ENCODE data around the gene TMEM181.
"Not testable (repeated sequence)": the region's sequence is repeated elsewhere in the genome, so short reads cannot be mapped to it uniquely, and the experiment has no call there.

The TMEM181 gene

GRCh38 chr6:158649289-158650143 lies 89.6 kb downstream of the TMEM181 start, which contains the start of gene SYTL3:
TSS of gene SYTL3 (plus strand) at chr6:158650054. CDS start at chr6:158663269, 13,215 bp downstream.
- DNase-seq, result no peak
- H3K36me3 Mint-ChIP-seq (ENCODE audit: low read depth), result no peaks in the 10 kb centered on the region
- H3K27me3 Mint-ChIP-seq (ENCODE audit: low read depth, poor library complexity), result peaks cover 25% of the 10 kb centered on the region
- peaks cover 28% of the 10 kb centered on the region for H3K4me1 Mint-ChIP-seq
- no peak for TF ChIP-seq CTCF (IDR thresholded peaks at IDR 0.05)
- no peak within 1 kb of the TSS for H3K4me3 Mint-ChIP-seq
- no peak within 1 kb of the TSS for H3K27ac Mint-ChIP-seq
- no peaks in the 10 kb centered on the region for H3K9me3 Mint-ChIP-seq

GRCh38 chr6:158651981-158652737 lies 92.3 kb downstream of the TMEM181 start:
- not testable (repeated sequence) for DNase-seq; H3K4me3 Mint-ChIP-seq; H3K36me3 Mint-ChIP-seq (ENCODE audit: low read depth); H3K27me3 Mint-ChIP-seq (ENCODE audit: low read depth, poor library complexity); H3K27ac Mint-ChIP-seq; H3K9me3 Mint-ChIP-seq
- H3K4me1 Mint-ChIP-seq, result peaks cover 33% of the 10 kb centered on the region

- no peak overlapping the region for H3K27ac Mint-ChIP-seq
- no peaks in the 10 kb centered on the region for H3K36me3 Mint-ChIP-seq (ENCODE audit: low read depth)
- no peak for DNase-seq
- peaks cover 33% of the 10 kb centered on the region for H3K4me1 Mint-ChIP-seq
- H3K9me3 Mint-ChIP-seq, result no peaks in the 10 kb centered on the region
- H3K27me3 Mint-ChIP-seq (ENCODE audit: low read depth, poor library complexity), result peaks cover 10% of the 10 kb centered on the region
- no peak for TF ChIP-seq CTCF (IDR thresholded peaks at IDR 0.05)
- no peak overlapping the region for H3K4me3 Mint-ChIP-seq
Observed at GRCh38 chr6:158653577-158654354, 93.9 kb downstream of the TMEM181 start.

DNA sequence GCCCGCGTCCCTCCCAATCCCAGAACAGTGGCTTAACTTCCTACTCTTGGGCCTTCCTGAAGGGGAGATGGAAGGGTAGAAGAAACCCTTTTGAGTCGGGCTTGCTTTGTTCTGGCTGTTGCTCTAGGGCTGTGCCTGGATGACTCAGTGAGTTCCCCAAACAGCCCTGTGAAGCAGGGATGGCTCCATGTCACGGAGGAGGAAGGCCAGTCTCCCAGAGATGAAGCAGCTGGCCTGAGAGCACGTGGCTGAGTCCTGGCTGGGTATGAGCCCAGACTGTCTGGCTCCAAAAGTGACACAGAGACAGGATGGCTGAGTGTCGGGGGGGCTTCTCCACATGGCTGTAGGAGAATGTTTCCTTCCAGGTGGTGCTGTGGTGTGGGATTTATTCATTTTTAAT lies 94.6 kb downstream of the TMEM181 start:
- H3K27me3 Mint-ChIP-seq (ENCODE audit: low read depth, poor library complexity), result peaks cover 13% of the 10 kb centered on the region
- H3K9me3 Mint-ChIP-seq, result no peaks in the 10 kb centered on the region
- TF ChIP-seq CTCF (IDR thresholded peaks at IDR 0.05), result no peak
- H3K4me1 Mint-ChIP-seq, result peaks cover 33% of the 10 kb centered on the region
- no peaks in the 10 kb centered on the region for H3K36me3 Mint-ChIP-seq (ENCODE audit: low read depth)
- no peak overlapping the region for H3K4me3 Mint-ChIP-seq
- no peak overlapping the region for H3K27ac Mint-ChIP-seq
- DNase-seq, result no peak

DNA sequence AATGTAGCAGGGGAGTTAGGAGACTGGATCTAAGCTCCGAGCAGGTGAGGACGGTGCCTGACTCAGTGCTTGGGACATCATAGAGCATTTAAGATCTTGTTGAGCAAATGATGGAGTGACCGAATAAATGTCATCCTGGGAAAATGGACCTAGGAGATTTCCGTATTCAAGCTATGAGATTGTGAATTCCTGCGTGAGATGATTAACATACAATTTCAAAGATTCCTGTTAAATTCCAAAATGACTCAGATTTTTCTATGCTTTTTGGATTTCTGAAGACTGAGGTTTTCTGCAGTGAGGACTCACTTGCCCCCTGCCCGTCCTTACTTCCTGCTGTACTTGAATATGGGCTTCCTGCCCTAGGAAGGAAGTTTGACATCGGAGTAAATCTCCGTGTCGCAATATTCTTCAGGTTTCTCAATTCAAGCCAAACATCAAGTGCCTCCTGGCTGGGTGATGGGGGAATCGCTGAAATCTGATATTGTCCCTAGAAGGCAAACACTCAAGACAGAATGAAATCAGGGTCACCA lies 95.1 kb downstream of the TMEM181 start:
- Mint-ChIP-seq H3K27ac (no peak overlapping the region), H3K4me1 (peaks cover 29% of the 10 kb centered on the region), H3K9me3 (no peaks in the 10 kb centered on the region), H3K4me3 (no peak overlapping the region), H3K27me3 (ENCODE audit: low read depth, poor library complexity) (peaks cover 8% of the 10 kb centered on the region), H3K36me3 (ENCODE audit: low read depth) (no peaks in the 10 kb centered on the region)
- no peak for TF ChIP-seq CTCF (IDR thresholded peaks at IDR 0.05)
- DNase-seq, result no peak

All from nephron progenitor cell (in vitro differentiated cells).